ENCODE measurements around the gene ASPHD1.

DNA sequence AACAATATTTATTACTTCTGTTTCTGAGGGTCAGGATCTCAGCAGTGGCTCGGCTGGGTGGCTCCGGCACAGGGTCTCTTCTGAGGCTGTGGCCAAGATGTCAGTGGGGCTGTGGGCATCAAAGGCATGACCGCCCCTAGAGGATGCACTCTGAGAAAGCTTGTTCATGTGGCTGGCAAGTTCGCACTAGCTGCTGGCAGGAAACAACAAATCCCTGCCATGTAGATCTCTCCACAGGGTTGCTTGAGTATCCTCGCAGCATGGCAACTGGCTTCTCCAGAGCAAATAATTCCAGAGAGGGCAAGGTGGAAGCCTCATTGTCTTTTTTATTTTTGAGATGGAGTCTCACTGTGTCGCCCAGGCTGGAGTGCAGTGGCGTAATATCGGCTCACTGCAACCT is 13.2 kb downstream of the ASPHD1 start:
- TF ChIP-seq, protein P1, sequence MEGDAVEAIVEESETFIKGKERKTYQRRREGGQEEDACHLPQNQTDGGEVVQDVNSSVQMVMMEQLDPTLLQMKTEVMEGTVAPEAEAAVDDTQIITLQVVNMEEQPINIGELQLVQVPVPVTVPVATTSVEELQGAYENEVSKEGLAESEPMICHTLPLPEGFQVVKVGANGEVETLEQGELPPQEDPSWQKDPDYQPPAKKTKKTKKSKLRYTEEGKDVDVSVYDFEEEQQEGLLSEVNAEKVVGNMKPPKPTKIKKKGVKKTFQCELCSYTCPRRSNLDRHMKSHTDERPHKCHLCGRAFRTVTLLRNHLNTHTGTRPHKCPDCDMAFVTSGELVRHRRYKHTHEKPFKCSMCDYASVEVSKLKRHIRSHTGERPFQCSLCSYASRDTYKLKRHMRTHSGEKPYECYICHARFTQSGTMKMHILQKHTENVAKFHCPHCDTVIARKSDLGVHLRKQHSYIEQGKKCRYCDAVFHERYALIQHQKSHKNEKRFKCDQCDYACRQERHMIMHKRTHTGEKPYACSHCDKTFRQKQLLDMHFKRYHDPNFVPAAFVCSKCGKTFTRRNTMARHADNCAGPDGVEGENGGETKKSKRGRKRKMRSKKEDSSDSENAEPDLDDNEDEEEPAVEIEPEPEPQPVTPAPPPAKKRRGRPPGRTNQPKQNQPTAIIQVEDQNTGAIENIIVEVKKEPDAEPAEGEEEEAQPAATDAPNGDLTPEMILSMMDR (conservative IDR thresholded peaks at IDR 0.05): no peak
- no peak for TF ChIP-seq ZFX (IDR thresholded peaks at IDR 0.05)
